ENCODE measurements around the gene NKAPL. TPM values are rescaled to one million over a fixed set of nuclear protein-coding genes. Genes with fewer than 3 reads are reported as not detected.

NKAPL gene
- total and polyA plus RNA-seq, 2 of the 13 experiments (the other 11 are each of a cell fraction or from before 2014, with no cell fraction given), result not detected

DNA sequence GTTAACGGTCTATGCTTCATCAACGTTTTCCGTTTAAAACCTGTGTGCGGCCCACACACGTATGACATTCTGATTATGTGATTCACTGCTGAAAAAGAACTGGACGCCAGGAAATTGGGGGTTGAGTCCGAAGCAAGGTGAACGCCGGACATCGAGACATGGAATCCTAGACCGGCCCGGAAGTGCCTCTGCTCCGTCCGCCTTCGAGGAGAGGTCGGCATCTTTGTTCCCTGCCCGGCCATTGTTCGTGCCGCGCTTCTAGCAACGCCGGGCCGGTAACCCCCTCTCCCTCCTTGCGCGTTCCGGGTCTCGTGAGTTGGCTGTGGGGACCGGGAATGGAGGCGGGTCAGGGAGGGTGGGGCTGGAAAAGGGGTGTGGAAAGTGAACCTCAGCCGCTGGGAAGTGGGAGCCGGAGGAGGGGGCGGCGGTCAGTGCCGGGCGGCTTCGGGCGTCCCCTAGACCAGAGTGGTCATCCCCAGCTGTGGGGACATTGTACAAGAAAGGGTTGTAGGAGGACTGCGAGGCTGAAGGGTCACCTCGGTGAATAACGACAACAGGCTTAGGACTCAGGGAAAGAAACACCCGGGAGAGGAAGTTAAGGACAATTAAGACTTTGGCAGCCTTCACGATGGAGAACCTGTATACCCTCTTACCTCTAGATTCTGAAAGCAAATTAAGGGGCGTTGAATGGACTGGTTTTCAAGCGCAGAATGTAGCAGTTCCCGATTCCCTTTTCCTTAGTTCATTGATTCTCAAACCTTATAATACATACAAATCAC, 33.9 kb upstream of the NKAPL start, which contains the start of gene ZSCAN9 (continued):
- TF ChIP-seq, protein P1, sequence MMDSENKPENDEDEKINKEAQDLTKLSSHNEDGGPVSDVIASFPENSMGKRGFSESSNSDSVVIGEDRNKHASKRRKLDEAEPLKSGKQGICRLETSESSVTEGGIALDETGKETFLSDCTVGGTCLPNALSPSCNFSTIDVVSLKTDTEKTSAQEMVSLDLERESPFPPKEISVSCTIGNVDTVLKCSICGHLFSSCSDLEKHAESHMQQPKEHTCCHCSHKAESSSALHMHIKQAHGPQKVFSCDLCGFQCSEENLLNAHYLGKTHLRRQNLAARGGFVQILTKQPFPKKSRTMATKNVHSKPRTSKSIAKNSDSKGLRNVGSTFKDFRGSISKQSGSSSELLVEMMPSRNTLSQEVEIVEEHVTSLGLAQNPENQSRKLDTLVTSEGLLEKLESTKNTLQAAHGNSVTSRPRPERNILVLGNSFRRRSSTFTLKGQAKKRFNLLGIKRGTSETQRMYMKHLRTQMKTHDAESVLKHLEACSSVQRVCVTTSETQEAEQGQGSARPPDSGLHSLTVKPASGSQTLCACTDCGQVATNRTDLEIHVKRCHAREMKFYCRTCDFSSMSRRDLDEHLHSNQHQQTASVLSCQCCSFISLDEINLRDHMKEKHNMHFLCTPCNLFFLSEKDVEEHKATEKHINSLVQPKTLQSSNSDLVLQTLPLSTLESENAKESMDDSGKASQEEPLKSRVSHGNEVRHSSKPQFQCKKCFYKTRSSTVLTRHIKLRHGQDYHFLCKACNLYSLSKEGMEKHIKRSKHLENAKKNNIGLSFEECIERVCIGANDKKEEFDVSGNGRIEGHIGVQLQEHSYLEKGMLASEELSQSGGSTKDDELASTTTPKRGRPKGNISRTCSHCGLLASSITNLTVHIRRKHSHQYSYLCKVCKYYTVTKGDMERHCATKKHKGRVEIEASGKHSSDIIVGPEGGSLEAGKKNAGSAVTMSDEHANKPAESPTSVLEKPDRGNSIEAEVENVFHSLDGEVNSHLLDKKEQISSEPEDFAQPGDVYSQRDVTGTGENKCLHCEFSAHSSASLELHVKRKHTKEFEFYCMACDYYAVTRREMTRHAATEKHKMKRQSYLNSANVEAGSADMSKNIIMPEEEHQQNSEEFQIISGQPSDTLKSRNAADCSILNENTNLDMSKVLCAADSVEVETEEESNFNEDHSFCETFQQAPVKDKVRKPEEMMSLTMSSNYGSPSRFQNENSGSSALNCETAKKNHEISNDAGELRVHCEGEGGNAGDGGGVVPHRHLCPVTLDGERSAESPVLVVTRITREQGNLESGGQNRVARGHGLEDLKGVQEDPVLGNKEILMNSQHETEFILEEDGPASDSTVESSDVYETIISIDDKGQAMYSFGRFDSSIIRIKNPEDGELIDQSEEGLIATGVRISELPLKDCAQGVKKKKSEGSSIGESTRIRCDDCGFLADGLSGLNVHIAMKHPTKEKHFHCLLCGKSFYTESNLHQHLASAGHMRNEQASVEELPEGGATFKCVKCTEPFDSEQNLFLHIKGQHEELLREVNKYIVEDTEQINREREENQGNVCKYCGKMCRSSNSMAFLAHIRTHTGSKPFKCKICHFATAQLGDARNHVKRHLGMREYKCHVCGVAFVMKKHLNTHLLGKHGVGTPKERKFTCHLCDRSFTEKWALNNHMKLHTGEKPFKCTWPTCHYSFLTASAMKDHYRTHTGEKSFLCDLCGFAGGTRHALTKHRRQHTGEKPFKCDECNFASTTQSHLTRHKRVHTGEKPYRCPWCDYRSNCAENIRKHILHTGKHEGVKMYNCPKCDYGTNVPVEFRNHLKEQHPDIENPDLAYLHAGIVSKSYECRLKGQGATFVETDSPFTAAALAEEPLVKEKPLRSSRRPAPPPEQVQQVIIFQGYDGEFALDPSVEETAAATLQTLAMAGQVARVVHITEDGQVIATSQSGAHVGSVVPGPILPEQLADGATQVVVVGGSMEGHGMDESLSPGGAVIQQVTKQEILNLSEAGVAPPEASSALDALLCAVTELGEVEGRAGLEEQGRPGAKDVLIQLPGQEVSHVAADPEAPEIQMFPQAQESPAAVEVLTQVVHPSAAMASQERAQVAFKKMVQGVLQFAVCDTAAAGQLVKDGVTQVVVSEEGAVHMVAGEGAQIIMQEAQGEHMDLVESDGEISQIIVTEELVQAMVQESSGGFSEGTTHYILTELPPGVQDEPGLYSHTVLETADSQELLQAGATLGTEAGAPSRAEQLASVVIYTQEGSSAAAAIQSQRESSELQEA (CRISPR knock-in tag; IDR thresholded peaks at IDR 0.05; ENCODE audit: not compliant biosample characterization), result no peak
- peak; percentile 97 for TF ChIP-seq GABPA (IDR thresholded peaks at IDR 0.05; ENCODE audit: low read depth, low read length)
- peak; percentile 99 for TF ChIP-seq GABPA (CRISPR knock-in tag; IDR thresholded peaks at IDR 0.05; ENCODE audit: low read depth)
- no peak for TF ChIP-seq NFIC (IDR thresholded peaks at IDR 0.05; ENCODE audit: low read length)
- peak; percentile 61 for TF ChIP-seq SKI (IDR thresholded peaks at IDR 0.05; ENCODE audit: partially characterized antibody)
- no peak for TF ChIP-seq NKX3-1 (CRISPR knock-in tag; IDR thresholded peaks at IDR 0.05)
- TF ChIP-seq, protein P2, sequence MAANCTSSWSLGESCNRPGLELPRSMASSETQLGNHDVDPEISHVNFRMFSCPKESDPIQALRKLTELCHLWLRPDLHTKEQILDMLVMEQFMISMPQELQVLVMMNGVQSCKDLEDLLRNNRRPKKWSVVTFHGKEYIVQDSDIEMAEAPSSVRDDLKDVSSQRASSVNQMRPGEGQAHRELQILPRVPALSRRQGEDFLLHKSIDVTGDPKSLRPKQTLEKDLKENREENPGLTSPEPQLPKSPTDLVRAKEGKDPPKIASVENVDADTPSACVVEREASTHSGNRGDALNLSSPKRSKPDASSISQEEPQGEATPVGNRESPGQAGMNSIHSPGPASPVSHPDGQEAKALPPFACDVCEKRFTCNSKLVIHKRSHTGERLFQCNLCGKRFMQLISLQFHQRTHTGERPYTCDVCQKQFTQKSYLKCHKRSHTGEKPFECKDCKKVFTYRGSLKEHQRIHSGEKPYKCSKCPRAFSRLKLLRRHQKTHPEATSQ (CRISPR knock-in tag; IDR thresholded peaks at IDR 0.05; ENCODE audit: borderline replicate concordance), result peak; percentile 87; the same call in 1 of the 2 replicates
- 0 out of 2 replicates have a peak, but pooled peaks have one; percentile 65 for TF ChIP-seq ZNF775 (CRISPR knock-in tag; IDR thresholded peaks at IDR 0.05; ENCODE audit: borderline replicate concordance)
- TF ChIP-seq ZNF232 (CRISPR knock-in tag; IDR thresholded peaks at IDR 0.05; ENCODE audit: borderline replicate concordance), result 0 out of 2 replicates have a peak, but pooled peaks have one; percentile 44
- TF ChIP-seq ZNF607 (CRISPR knock-in tag; IDR thresholded peaks at IDR 0.05; ENCODE audit: borderline replicate concordance), result peak; percentile 95
- no peak; the same call in 1 of the 2 replicates for TF ChIP-seq KLF12 (CRISPR knock-in tag; IDR thresholded peaks at IDR 0.05; ENCODE audit: borderline replicate concordance)
- TF ChIP-seq, protein P3, sequence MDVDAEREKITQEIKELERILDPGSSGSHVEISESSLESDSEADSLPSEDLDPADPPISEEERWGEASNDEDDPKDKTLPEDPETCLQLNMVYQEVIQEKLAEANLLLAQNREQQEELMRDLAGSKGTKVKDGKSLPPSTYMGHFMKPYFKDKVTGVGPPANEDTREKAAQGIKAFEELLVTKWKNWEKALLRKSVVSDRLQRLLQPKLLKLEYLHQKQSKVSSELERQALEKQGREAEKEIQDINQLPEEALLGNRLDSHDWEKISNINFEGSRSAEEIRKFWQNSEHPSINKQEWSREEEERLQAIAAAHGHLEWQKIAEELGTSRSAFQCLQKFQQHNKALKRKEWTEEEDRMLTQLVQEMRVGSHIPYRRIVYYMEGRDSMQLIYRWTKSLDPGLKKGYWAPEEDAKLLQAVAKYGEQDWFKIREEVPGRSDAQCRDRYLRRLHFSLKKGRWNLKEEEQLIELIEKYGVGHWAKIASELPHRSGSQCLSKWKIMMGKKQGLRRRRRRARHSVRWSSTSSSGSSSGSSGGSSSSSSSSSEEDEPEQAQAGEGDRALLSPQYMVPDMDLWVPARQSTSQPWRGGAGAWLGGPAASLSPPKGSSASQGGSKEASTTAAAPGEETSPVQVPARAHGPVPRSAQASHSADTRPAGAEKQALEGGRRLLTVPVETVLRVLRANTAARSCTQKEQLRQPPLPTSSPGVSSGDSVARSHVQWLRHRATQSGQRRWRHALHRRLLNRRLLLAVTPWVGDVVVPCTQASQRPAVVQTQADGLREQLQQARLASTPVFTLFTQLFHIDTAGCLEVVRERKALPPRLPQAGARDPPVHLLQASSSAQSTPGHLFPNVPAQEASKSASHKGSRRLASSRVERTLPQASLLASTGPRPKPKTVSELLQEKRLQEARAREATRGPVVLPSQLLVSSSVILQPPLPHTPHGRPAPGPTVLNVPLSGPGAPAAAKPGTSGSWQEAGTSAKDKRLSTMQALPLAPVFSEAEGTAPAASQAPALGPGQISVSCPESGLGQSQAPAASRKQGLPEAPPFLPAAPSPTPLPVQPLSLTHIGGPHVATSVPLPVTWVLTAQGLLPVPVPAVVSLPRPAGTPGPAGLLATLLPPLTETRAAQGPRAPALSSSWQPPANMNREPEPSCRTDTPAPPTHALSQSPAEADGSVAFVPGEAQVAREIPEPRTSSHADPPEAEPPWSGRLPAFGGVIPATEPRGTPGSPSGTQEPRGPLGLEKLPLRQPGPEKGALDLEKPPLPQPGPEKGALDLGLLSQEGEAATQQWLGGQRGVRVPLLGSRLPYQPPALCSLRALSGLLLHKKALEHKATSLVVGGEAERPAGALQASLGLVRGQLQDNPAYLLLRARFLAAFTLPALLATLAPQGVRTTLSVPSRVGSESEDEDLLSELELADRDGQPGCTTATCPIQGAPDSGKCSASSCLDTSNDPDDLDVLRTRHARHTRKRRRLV (CRISPR knock-in tag; IDR thresholded peaks at IDR 0.05), result peak; percentile 57; the same call in 1 of the 2 replicates
- 0 out of 2 replicates have a peak, but pooled peaks have one; percentile 86 for TF ChIP-seq MYNN (CRISPR knock-in tag; IDR thresholded peaks at IDR 0.05; ENCODE audit: low read depth)
- peak; percentile 70 for TF ChIP-seq GATAD2A (CRISPR knock-in tag; IDR thresholded peaks at IDR 0.05)

All from HepG2 (cell line).